ENCODE measurements around the gene IFNG-AS1. TPM values are rescaled to one million over a fixed set of nuclear protein-coding genes. Genes with fewer than 3 reads are reported as not detected.

IFNG-AS1 gene
- polyA plus RNA-seq, 1 donor from 2014 or later = not detected

- H3K36me3 ChIP-seq (ENCODE audit: insufficient read depth, low read length) = no peaks in the 10 kb centered on the region
- H3K4me2 ChIP-seq (ENCODE audit: low read length) = no peak overlapping the region
- no peaks in the 10 kb centered on the region for H3K27me3 ChIP-seq (ENCODE audit: insufficient read depth, low read depth, low read length)
- no peak overlapping the region for H3K9ac ChIP-seq (ENCODE audit: low read length)
- no peaks in the 10 kb centered on the region for H3F3A ChIP-seq (ENCODE audit: insufficient read depth, low read length, poor library complexity, severe bottlenecking)
- H3K27ac ChIP-seq (ENCODE audit: low read length) = no peak overlapping the region
- H3K79me2 ChIP-seq (replicated peaks; ENCODE audit: insufficient read depth, low read length) = no peaks in the 10 kb centered on the region
- H3K4me3 ChIP-seq (ENCODE audit: low read length) = no peak overlapping the region
- no peaks in the 10 kb centered on the region for H3K9me2 ChIP-seq (ENCODE audit: insufficient read depth, low read length)
- H4K20me1 ChIP-seq (ENCODE audit: insufficient read depth) = no peaks in the 10 kb centered on the region
- TF ChIP-seq MXI1 (conservative IDR thresholded peaks at IDR 0.05; ENCODE audit: poor library complexity, severe bottlenecking) = no peak
- no peak for TF ChIP-seq SMC3 (conservative IDR thresholded peaks at IDR 0.05; ENCODE audit: poor library complexity)
- no peak for TF ChIP-seq EZH2 (IDR thresholded peaks at IDR 0.05; ENCODE audit: borderline replicate concordance, insufficient read depth, low read length, poor library complexity, severe bottlenecking)
- TF ChIP-seq RAD21 (conservative IDR thresholded peaks at IDR 0.05) = no peak
- no peak for TF ChIP-seq EP300 (conservative IDR thresholded peaks at IDR 0.05; ENCODE audit: poor library complexity, severe bottlenecking)
- TF ChIP-seq TAF1 (IDR thresholded peaks at IDR 0.05; ENCODE audit: low read depth) = no peak
- no peak for TF ChIP-seq CTCF (IDR thresholded peaks at IDR 0.05; ENCODE audit: poor library complexity, severe bottlenecking)
- H2AFZ ChIP-seq (ENCODE audit: low read depth, low read length) = no peak overlapping the region
- no peaks in the 10 kb centered on the region for H3K9me3 ChIP-seq (ENCODE audit: low read length)
Observed at GRCh38 chr12:68018315-68018714, 29.1 kb downstream of the IFNG-AS1 start.

- no peaks in the 10 kb centered on the region for H3K79me2 ChIP-seq (replicated peaks; ENCODE audit: insufficient read depth, low read length)
- H3K4me2 ChIP-seq (ENCODE audit: low read length) = no peak overlapping the region
- TF ChIP-seq EZH2 (IDR thresholded peaks at IDR 0.05; ENCODE audit: borderline replicate concordance, insufficient read depth, low read length, poor library complexity, severe bottlenecking) = no peak
- peak; percentile 62 for TF ChIP-seq EP300 (conservative IDR thresholded peaks at IDR 0.05; ENCODE audit: poor library complexity, severe bottlenecking)
- peak; percentile 22 for TF ChIP-seq POLR2AphosphoS5 (IDR thresholded peaks at IDR 0.05)
- no peak for TF ChIP-seq SMC3 (conservative IDR thresholded peaks at IDR 0.05; ENCODE audit: poor library complexity)
- no peak for TF ChIP-seq RAD21 (conservative IDR thresholded peaks at IDR 0.05)
- no peak for TF ChIP-seq CTCF (IDR thresholded peaks at IDR 0.05; ENCODE audit: poor library complexity, severe bottlenecking)
- no peak for TF ChIP-seq REST (IDR thresholded peaks at IDR 0.05; ENCODE audit: borderline replicate concordance)
- no peak for TF ChIP-seq MXI1 (conservative IDR thresholded peaks at IDR 0.05; ENCODE audit: poor library complexity, severe bottlenecking)
- H3K36me3 ChIP-seq (ENCODE audit: insufficient read depth, low read length) = no peaks in the 10 kb centered on the region
- no peak overlapping the region for H3K4me3 ChIP-seq (ENCODE audit: low read length)
- H3F3A ChIP-seq (ENCODE audit: insufficient read depth, low read length, poor library complexity, severe bottlenecking) = no peaks in the 10 kb centered on the region
- H3K9me3 ChIP-seq (ENCODE audit: low read length) = no peaks in the 10 kb centered on the region
- no peak overlapping the region for H3K27ac ChIP-seq (ENCODE audit: low read length)
- H2AFZ ChIP-seq (ENCODE audit: low read depth, low read length) = no peak overlapping the region
- no peaks in the 10 kb centered on the region for H4K20me1 ChIP-seq (ENCODE audit: insufficient read depth)
- no peaks in the 10 kb centered on the region for H3K27me3 ChIP-seq (ENCODE audit: insufficient read depth, low read depth, low read length)
- H3K9ac ChIP-seq (ENCODE audit: low read length) = no peak overlapping the region
- no peaks in the 10 kb centered on the region for H3K9me2 ChIP-seq (ENCODE audit: insufficient read depth, low read length)
Observed at GRCh38 chr12:68020049-68020448, 30.8 kb downstream of the IFNG-AS1 start.
